Loucy (cell line): Measurements from ENCODE around the gene MSMP.

Experiments used
- H2AFZ ChIP-seq: fragments of 200-600 bp; sonication (generic); 2 replicates; pipeline ENCODE4 v1.6.0; 2016; ENCODE audit warnings: antibody characterized with exemption, mild to moderate bottlenecking, low read length, moderate library complexity
- H3F3A ChIP-seq: fragments of 200-600 bp; 2 replicates; pipeline ENCODE4 v1.6.0; 2016; ENCODE audit warnings: antibody characterized with exemption, low read depth, mild to moderate bottlenecking
- H3K27me3 ChIP-seq: fragments of 200-600 bp; sonication (generic); 2 replicates; pipeline ENCODE4 v1.6.1; 2014; ENCODE audit warnings: low read length, mild to moderate bottlenecking; ENCODE audit not compliant: insufficient read depth, poor library complexity, severe bottlenecking
- H3K36me3 ChIP-seq: fragments of 200-600 bp; sonication (generic); 2 replicates; pipeline ENCODE4 v1.6.1; 2016; ENCODE audit warnings: low read length; ENCODE audit not compliant: insufficient read depth
- H3K4me1 ChIP-seq: fragments of 200-600 bp; sonication (generic); 2 replicates; pipeline ENCODE4 v1.5.1; 2014; ENCODE audit warnings: low read length, mild to moderate bottlenecking; ENCODE audit not compliant: insufficient read depth, poor library complexity, severe bottlenecking
- H3K4me2 ChIP-seq: fragments of 200-600 bp; sonication (generic); 2 replicates; pipeline ENCODE4 v1.6.0; 2014; ENCODE audit warnings: antibody characterized with exemption, low read length, low read depth, mild to moderate bottlenecking; ENCODE audit not compliant: poor library complexity, severe bottlenecking
- H3K4me3 ChIP-seq: fragments of 200-600 bp; sonication (generic); 2 replicates; pipeline ENCODE4 v1.5.1; 2014; ENCODE audit warnings: low read length, mild to moderate bottlenecking, mixed read lengths; ENCODE audit not compliant: poor library complexity, severe bottlenecking
- H3K79me2 ChIP-seq: fragments of 200-600 bp; sonication (generic); 2 replicates; pipeline ENCODE4 v1.6.1; 2014; ENCODE audit warnings: low read length; ENCODE audit not compliant: insufficient read depth
- H3K9ac ChIP-seq: fragments of 200-600 bp; sonication (generic); 2 replicates; pipeline ENCODE4 v1.6.0; 2014; ENCODE audit warnings: mild to moderate bottlenecking, low read depth, low read length, moderate library complexity; ENCODE audit not compliant: poor library complexity, severe bottlenecking
- H3K9me2 ChIP-seq: fragments of 200-600 bp; sonication (generic); replicated peaks from 2 replicates; pipeline ENCODE4 v1.6.1; 2016; ENCODE audit warnings: low read depth, low read length, mixed read lengths
- H3K9me3 ChIP-seq: fragments of 200-600 bp; sonication (generic); 2 replicates; pipeline ENCODE4 v1.6.1; 2014; ENCODE audit warnings: mild to moderate bottlenecking, antibody characterized with exemption, low read length, low read depth; ENCODE audit not compliant: insufficient read depth
- H4K20me1 ChIP-seq: fragments of 200-600 bp; sonication (generic); 2 replicates; pipeline ENCODE4 v1.6.0; 2014; ENCODE audit warnings: antibody characterized with exemption, low read length, mild to moderate bottlenecking; ENCODE audit not compliant: insufficient read depth, poor library complexity, severe bottlenecking
- CTCF ChIP-seq: fragments of 200-600 bp; sonication (generic); conservative IDR thresholded peaks from 2 replicates; pipeline ENCODE4 v1.5.1; 2014; ENCODE audit warnings: mild to moderate bottlenecking, antibody characterized with exemption, low read length
- EZH2phosphoT487 ChIP-seq: fragments of 200-600 bp; IDR thresholded peaks from 2 replicates; pipeline ENCODE4 v1.6.1; 2018; ENCODE audit warnings: antibody characterized with exemption, mild to moderate bottlenecking, moderate library complexity, borderline replicate concordance

The MSMP gene

GRCh38 chr9:35757226-35757891, 3.3 kb upstream of the MSMP start:
- Histone ChIP-seq H3K9ac (peak overlapping the region; percentile 93), H3K27me3 (no peaks in the 10 kb centered on the region), H3K9me3 (no peaks in the 10 kb centered on the region), H3K36me3 (peaks cover 6% of the 10 kb centered on the region; the same call in 1 of the 2 replicates), H2AFZ (peak overlapping the region; percentile 90), H3K79me2 (peaks cover 52% of the 10 kb centered on the region), H3F3A (no peaks in the 10 kb centered on the region), H3K4me3 (peak overlapping the region; percentile 92), H3K4me1 (peaks cover 44% of the 10 kb centered on the region), H4K20me1 (peaks cover 16% of the 10 kb centered on the region), H3K4me2 (peak overlapping the region; percentile 77), H3K9me2 (no peaks in the 10 kb centered on the region)
- TF ChIP-seq EZH2phosphoT487 (no peak), CTCF (no peak)

DNA sequence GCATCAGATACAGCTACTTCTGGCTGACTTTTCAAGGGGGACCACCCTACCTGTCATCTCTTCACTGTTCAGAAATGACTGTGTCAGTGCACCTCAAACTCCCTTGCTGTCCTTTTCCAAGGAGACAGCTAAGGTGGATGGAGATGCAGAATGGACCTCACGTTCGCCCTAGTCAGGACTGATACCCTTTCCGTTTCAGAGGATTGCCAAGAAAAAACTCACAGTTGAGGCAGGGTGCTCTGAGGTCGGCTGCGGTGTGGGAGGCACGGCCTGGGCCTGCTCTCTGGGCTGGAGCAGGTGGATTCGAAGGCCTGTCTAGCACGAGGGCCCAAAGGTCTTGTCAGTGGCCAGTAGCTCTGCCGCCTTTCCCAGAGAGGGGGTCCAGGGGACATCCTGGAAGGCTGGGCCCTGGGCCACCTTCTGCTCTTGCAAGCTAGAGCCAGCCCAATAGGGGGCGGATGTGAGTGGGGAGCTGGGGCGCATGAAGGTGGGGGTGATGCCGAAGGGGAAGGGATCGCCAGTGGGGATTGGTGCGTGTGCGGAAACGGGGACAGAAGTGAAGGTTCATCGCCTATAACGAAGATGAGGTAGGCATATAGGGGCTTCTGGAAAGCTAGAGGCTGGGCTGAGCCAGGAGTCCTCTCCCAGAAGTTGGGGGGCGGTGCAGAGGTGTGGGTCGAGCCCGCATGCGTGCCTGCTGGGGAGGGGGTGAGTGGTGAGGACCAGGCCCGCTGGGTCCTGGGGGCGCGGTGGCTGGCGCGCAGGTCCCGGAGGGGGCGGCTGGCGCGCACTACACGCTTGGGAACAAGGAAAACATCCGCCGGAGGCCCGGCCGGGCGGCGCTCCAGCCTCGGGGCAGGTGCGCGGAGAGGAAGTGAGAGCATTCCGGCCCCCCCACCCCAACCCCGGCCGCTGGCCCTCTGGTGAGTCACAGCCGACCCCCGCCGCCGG, 2.5 kb upstream of the MSMP start:
- H3K27me3 ChIP-seq, result no peaks in the 10 kb centered on the region
- peaks cover 44% of the 10 kb centered on the region for H3K79me2 ChIP-seq
- H3K9me2 ChIP-seq, result no peaks in the 10 kb centered on the region
- peak overlapping the region; percentile 90 for H2AFZ ChIP-seq
- H3K36me3 ChIP-seq, result peaks cover 6% of the 10 kb centered on the region; the same call in 1 of the 2 replicates
- peaks cover 43% of the 10 kb centered on the region for H3K4me1 ChIP-seq
- H3F3A ChIP-seq, result no peaks in the 10 kb centered on the region
- peak; percentile 77 for TF ChIP-seq CTCF
- no peak for TF ChIP-seq EZH2phosphoT487
- peak overlapping the region; percentile 77 for H3K4me2 ChIP-seq
- H3K9ac ChIP-seq, result peak overlapping the region; percentile 93
- peak overlapping the region; percentile 92 for H3K4me3 ChIP-seq
- H4K20me1 ChIP-seq, result peaks cover 16% of the 10 kb centered on the region
- no peaks in the 10 kb centered on the region for H3K9me3 ChIP-seq

GRCh38 chr9:35755071-35755470, 995 bp upstream of the MSMP start:
- peaks cover 6% of the 10 kb centered on the region; the same call in 1 of the 2 replicates for H3K36me3 ChIP-seq
- H3K4me2 ChIP-seq, result no peak overlapping the region
- H3F3A ChIP-seq, result no peaks in the 10 kb centered on the region
- H3K79me2 ChIP-seq, result peaks cover 35% of the 10 kb centered on the region
- no peak overlapping the region for H3K9ac ChIP-seq
- no peaks in the 10 kb centered on the region for H3K27me3 ChIP-seq
- no peak overlapping the region for H2AFZ ChIP-seq
- TF ChIP-seq EZH2phosphoT487 (no peak), CTCF (no peak)
- H3K9me2 ChIP-seq, result no peaks in the 10 kb centered on the region
- H3K9me3 ChIP-seq, result no peaks in the 10 kb centered on the region
- no peak overlapping the region for H3K4me3 ChIP-seq
- peaks cover 9% of the 10 kb centered on the region for H4K20me1 ChIP-seq
- H3K4me1 ChIP-seq, result peaks cover 33% of the 10 kb centered on the region
